HEK293 (cell line): Measurements from ENCODE around the gene WNT1.

Source experiments
- CTCF ChIA-PET: fragments of 350-600 bp; formaldehyde crosslinking; extraction: SDS; loops from one replicate; lab custom pipeline; 2021; ENCODE audit warnings: antibody characterized with exemption; lab: Yijun Ruan, JAX
- POLR2A ChIA-PET: fragments of 300-600 bp; formaldehyde crosslinking; extraction: SDS; loops from one replicate; lab custom pipeline; 2020; ENCODE audit warnings: antibody characterized with exemption, inconsistent platforms; lab: Yijun Ruan, JAX
- H3K27ac ChIP-seq: fragments of 200-500 bp; sonication (Bioruptor generic); 2 replicates; pipeline ENCODE4 v1.5.1; 2014; ENCODE audit warnings: low read depth, low read length, control low read depth, inconsistent platforms; ENCODE audit errors: extremely low read depth
- H3K36me3 ChIP-seq, 2 experiments: fragments of 200-500 bp in 1 of 2; sonication (Bioruptor generic) in 1 of 2; 1 replicate in 1 of 2; 2 replicates in 1 of 2; pipeline ENCODE4 v1.5.1; 2014 to 2017; ENCODE audit warnings: inconsistent platforms in 2 of 2, low read length in 2 of 2; ENCODE audit not compliant: control insufficient read depth in 2 of 2, insufficient read depth in 1 of 2
- H3K4me1 ChIP-seq: fragments of 200-500 bp; sonication (Bioruptor generic); 2 replicates; pipeline ENCODE4 v1.5.1; 2014; ENCODE audit warnings: mild to moderate bottlenecking, low read length, inconsistent platforms; ENCODE audit not compliant: control insufficient read depth, insufficient read depth
- H3K4me3 ChIP-seq: 2 replicates; pipeline ENCODE4 v1.5.1; 2011; ENCODE audit warnings: low read depth, mild to moderate bottlenecking, control low read depth, low read length, moderate library complexity
- H3K9me3 ChIP-seq: fragments of 200-500 bp; sonication (Bioruptor generic); 2 replicates; pipeline ENCODE4 v1.5.1; 2014; ENCODE audit warnings: low read depth, low read length, inconsistent platforms; ENCODE audit not compliant: control insufficient read depth, insufficient read depth
- HOXA7 ChIP-seq: sonication (generic); formaldehyde crosslinking; IDR thresholded peaks from 2 replicates; pipeline ENCODE4 v1.8.1; 2022; ENCODE audit warnings: missing genetic modification reagents, borderline replicate concordance
- SP7 ChIP-seq: fragments of 450-650 bp; formaldehyde crosslinking; IDR thresholded peaks from 2 replicates; pipeline ENCODE4 v1.5.1; 2016; ENCODE audit warnings: missing biosample characterization, missing genetic modification characterization
- TCF7L2 ChIP-seq: IDR thresholded peaks from 2 replicates; pipeline ENCODE4 v1.6.1; 2011; ENCODE audit warnings: low read depth, mild to moderate bottlenecking, inconsistent platforms, low read length, moderate library complexity, borderline replicate concordance
- ZNF184 ChIP-seq: fragments of 450-650 bp; IDR thresholded peaks from 2 replicates; pipeline ENCODE4 v1.5.1; 2018; ENCODE audit warnings: missing biosample characterization, mild to moderate bottlenecking, missing genetic modification characterization
- ZNF221 ChIP-seq: fragments of 450-650 bp; formaldehyde crosslinking; IDR thresholded peaks from 2 replicates; pipeline ENCODE4 v1.5.1; 2017; ENCODE audit warnings: missing biosample characterization, missing genetic modification characterization, borderline replicate concordance
- ZNF239 ChIP-seq: fragments of 450-650 bp; formaldehyde crosslinking; IDR thresholded peaks from 2 replicates; pipeline ENCODE4 v1.5.1; 2016; ENCODE audit warnings: missing biosample characterization, missing genetic modification characterization
- ZNF433 ChIP-seq: fragments of 450-650 bp; formaldehyde crosslinking; IDR thresholded peaks from 2 replicates; pipeline ENCODE4 v1.5.1; 2016; ENCODE audit warnings: missing biosample characterization, missing genetic modification characterization, low read depth
- ZNF596 ChIP-seq: fragments of 450-650 bp; IDR thresholded peaks from 2 replicates; pipeline ENCODE4 v1.5.0; 2018; ENCODE audit warnings: missing biosample characterization, mild to moderate bottlenecking, missing genetic modification characterization, moderate library complexity
- ZNF629 ChIP-seq: fragments of 450-650 bp; formaldehyde crosslinking; IDR thresholded peaks from 2 replicates; pipeline ENCODE4 v1.5.1; 2017; ENCODE audit warnings: missing biosample characterization, missing genetic modification characterization
- ZXDB ChIP-seq: fragments of 450-650 bp; formaldehyde crosslinking; IDR thresholded peaks from 2 replicates; pipeline ENCODE4 v1.5.1; 2016; ENCODE audit warnings: missing biosample characterization, missing genetic modification characterization
- TF ChIP-seq, protein P1 (sequence below): fragments of 450-650 bp; formaldehyde crosslinking; IDR thresholded peaks from 2 replicates; pipeline ENCODE4 v1.5.1; 2016; ENCODE audit warnings: missing biosample characterization, missing genetic modification characterization
- TF ChIP-seq, protein P2 (sequence below): fragments of 450-650 bp; formaldehyde crosslinking; IDR thresholded peaks from 2 replicates; pipeline ENCODE4 v1.5.1; 2017; ENCODE audit warnings: missing biosample characterization, missing genetic modification characterization
- TF ChIP-seq, protein P3 (sequence below): fragments of 450-650 bp; formaldehyde crosslinking; IDR thresholded peaks from 2 replicates; pipeline ENCODE4 v1.5.1; 2016; ENCODE audit warnings: missing biosample characterization, missing genetic modification characterization
- TF ChIP-seq, protein P4 (sequence below): fragments of 450-650 bp; formaldehyde crosslinking; IDR thresholded peaks from 2 replicates; pipeline ENCODE4 v1.5.1; 2016; ENCODE audit warnings: missing biosample characterization, missing genetic modification characterization
- TF ChIP-seq, protein P5 (sequence below): fragments of 450-650 bp; formaldehyde crosslinking; IDR thresholded peaks from 2 replicates; pipeline ENCODE4 v1.5.1; 2016; ENCODE audit warnings: missing biosample characterization, missing genetic modification characterization

WNT1 gene

DNA sequence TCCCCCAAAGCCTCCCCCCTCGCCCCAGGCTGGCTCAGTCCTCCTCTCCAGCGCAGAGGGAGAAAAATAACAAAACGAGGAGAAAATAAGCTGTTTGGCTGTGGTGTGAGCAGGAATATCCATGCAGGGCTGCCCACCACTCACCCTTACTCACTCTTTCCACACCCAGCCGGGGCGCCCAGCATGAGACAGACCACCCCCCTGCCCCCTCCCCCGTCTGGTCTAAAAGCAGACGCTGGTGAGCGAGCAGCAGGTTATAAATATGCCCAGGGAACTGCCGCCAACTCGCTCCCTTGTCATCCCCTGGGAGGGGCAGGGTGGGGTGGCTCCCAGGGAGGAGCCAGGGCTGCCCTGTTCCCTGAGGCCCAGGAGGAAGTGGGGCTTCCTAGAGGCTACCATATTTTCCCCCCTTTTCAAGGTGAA is 7.4 kb downstream of the WNT1 start (continued):
- TF ChIP-seq, protein P1, sequence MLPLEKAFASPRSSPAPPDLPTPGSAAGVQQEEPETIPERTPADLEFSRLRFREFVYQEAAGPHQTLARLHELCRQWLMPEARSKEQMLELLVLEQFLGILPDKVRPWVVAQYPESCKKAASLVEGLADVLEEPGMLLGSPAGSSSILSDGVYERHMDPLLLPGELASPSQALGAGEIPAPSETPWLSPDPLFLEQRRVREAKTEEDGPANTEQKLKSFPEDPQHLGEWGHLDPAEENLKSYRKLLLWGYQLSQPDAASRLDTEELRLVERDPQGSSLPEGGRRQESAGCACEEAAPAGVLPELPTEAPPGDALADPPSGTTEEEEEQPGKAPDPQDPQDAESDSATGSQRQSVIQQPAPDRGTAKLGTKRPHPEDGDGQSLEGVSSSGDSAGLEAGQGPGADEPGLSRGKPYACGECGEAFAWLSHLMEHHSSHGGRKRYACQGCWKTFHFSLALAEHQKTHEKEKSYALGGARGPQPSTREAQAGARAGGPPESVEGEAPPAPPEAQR, result no peak

DNA sequence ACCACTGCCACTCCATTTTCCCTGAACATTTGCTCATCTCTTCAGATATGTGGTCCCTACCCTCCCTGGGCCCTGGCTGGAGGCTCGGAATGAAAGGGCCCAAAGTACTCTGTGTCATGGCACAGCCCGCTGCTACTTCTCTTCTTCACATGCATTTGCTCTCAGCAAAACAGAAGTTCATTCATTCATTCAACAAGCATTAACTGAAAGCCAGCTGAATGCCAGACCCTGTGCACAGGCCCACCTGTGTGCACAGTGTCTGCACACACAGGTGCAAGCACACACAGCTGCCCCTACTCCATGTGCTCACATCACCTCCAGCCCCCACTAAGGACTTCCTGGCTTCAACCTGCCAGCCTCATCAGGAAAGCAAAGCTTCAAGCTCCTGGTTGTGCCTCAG is 7.8 kb downstream of the WNT1 start:
- ChIA-PET CTCF (interaction anchor here (0.5 to 2.0 kb wide), 10 partner anchors 9 to 134 kb away, joined by 3 to 8 read pairs (median 4); partner anchors contain the start of genes ARF3 and DDX23), POLR2A (no interaction called here)
- H3K36me3 ChIP-seq, result no peaks in the 10 kb centered on the region
- H3K4me3 ChIP-seq, result no peak overlapping the region
- no peaks in the 10 kb centered on the region; the same call in 1 of the 2 replicates for H3K4me1 ChIP-seq
- no peak overlapping the region for H3K27ac ChIP-seq
- H3K9me3 ChIP-seq, result no peaks in the 10 kb centered on the region
- TF ChIP-seq ZNF433 (tag by site-specific recombination) (no peak), ZNF629 (tag by site-specific recombination) (no peak), ZNF184 (tag by site-specific recombination) (no peak), HOXA7 (CRISPR knock-in tag) (no peak), SP7 (no peak), ZXDB (tag by site-specific recombination) (no peak), ZNF221 (tag by site-specific recombination) (no peak)
- TF ChIP-seq, protein P2, sequence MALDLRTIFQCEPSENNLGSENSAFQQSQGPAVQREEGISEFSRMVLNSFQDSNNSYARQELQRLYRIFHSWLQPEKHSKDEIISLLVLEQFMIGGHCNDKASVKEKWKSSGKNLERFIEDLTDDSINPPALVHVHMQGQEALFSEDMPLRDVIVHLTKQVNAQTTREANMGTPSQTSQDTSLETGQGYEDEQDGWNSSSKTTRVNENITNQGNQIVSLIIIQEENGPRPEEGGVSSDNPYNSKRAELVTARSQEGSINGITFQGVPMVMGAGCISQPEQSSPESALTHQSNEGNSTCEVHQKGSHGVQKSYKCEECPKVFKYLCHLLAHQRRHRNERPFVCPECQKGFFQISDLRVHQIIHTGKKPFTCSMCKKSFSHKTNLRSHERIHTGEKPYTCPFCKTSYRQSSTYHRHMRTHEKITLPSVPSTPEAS, result no peak
- TF ChIP-seq, protein P3, sequence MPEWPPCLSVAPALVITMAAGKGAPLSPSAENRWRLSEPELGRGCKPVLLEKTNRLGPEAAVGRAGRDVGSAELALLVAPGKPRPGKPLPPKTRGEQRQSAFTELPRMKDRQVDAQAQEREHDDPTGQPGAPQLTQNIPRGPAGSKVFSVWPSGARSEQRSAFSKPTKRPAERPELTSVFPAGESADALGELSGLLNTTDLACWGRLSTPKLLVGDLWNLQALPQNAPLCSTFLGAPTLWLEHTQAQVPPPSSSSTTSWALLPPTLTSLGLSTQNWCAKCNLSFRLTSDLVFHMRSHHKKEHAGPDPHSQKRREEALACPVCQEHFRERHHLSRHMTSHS, result no peak
- TF ChIP-seq, protein P4, sequence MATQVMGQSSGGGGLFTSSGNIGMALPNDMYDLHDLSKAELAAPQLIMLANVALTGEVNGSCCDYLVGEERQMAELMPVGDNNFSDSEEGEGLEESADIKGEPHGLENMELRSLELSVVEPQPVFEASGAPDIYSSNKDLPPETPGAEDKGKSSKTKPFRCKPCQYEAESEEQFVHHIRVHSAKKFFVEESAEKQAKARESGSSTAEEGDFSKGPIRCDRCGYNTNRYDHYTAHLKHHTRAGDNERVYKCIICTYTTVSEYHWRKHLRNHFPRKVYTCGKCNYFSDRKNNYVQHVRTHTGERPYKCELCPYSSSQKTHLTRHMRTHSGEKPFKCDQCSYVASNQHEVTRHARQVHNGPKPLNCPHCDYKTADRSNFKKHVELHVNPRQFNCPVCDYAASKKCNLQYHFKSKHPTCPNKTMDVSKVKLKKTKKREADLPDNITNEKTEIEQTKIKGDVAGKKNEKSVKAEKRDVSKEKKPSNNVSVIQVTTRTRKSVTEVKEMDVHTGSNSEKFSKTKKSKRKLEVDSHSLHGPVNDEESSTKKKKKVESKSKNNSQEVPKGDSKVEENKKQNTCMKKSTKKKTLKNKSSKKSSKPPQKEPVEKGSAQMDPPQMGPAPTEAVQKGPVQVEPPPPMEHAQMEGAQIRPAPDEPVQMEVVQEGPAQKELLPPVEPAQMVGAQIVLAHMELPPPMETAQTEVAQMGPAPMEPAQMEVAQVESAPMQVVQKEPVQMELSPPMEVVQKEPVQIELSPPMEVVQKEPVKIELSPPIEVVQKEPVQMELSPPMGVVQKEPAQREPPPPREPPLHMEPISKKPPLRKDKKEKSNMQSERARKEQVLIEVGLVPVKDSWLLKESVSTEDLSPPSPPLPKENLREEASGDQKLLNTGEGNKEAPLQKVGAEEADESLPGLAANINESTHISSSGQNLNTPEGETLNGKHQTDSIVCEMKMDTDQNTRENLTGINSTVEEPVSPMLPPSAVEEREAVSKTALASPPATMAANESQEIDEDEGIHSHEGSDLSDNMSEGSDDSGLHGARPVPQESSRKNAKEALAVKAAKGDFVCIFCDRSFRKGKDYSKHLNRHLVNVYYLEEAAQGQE (tag by site-specific recombination), result no peak

DNA sequence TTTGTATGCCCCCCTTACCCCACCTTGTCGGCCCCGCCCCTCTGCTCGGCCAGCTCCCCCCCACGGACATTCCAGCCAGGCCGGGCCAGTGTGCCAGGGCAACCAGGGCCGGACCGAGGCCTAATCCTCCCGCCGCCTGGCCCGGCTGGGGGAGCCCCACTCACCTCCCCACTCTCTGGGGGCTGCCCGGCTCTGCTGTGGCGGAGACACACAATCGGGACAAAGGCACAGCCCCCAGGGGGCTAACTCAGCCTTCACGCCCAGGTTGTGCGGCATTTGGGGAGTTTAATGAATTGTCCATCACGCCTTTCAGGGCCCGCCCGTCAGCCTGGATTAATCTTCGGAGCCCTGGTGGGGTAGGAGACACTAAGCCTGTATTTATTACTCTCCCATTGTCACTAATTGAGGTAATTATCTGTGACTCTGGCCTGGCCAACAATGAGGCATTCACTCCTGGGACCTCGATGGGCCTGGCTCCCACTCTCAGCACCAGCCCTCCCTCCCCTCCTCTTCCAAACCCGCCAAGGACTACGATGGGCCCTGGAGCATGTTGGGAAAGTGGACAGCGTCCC is 8.7 kb downstream of the WNT1 start:
- no peak for TF ChIP-seq SP7
- no peak for TF ChIP-seq ZNF596 (tag by site-specific recombination)
- TF ChIP-seq TCF7L2, result no peak
- no peak for TF ChIP-seq ZNF239
- TF ChIP-seq, protein P5, sequence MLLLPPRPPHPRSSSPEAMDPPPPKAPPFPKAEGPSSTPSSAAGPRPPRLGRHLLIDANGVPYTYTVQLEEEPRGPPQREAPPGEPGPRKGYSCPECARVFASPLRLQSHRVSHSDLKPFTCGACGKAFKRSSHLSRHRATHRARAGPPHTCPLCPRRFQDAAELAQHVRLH (tag by site-specific recombination), result no peak
- TF ChIP-seq, all 188 proteins: peak for 0
- ChIA-PET POLR2A (no interaction called here), CTCF (interaction anchor here (0.5 to 4.5 kb wide), 18 partner anchors 8 to 135 kb away, joined by 3 to 79 read pairs (median 8); partner anchors contain the start of genes ARF3, DDX23 and WNT1)
- Histone ChIP-seq H3K9me3 (no peaks in the 10 kb centered on the region), H3K27ac (no peak overlapping the region), H3K36me3 (no peaks in the 10 kb centered on the region), H3K4me1 (no peaks in the 10 kb centered on the region; the same call in 1 of the 2 replicates), H3K4me3 (no peak overlapping the region)
